Psoas muscle (tissue), 8 donors: ENCODE results near the gene TTC17. TPM values are rescaled to one million over a fixed set of nuclear protein-coding genes. Genes with fewer than 3 reads are reported as not detected.
A peak's percentile ranks its signal among the peaks of the same experiment; 100 is the strongest.

Source experiments
- ATAC-seq, 4 donors: fragments of 200-7000 bp; cut with Tn5 transposase; one replicate each; pipeline ENCODE4 v1.9.1; 2020; ENCODE audit warnings: moderate library complexity in 3 of 4, mild to moderate bottlenecking in 2 of 4
- DNase-seq, 2 donors: peaks; one replicate each; pipeline ENCODE4 v3.0.0-alpha.2; 2020
- H3K27ac ChIP-seq: fragments of 200-600 bp; one replicate; pipeline ENCODE4 v1.8.0; 2022
- H3K27me3 ChIP-seq, 3 donors: fragments of 200-600 bp in 1 of 3; one replicate each; pipeline versions ENCODE4 v1.6.1 to v1.8.0; 2013 to 2022; ENCODE audit warnings: low read length in 2 of 3, mild to moderate bottlenecking in 2 of 3, moderate library complexity in 1 of 3; ENCODE audit not compliant: insufficient read depth in 3 of 3
- H3K36me3 ChIP-seq, 2 donors: fragments of 200-600 bp in 1 of 2; one replicate each; pipeline versions ENCODE4 v1.6.1 to v1.8.0; 2013 to 2022; ENCODE audit warnings: low read depth in 1 of 2, mild to moderate bottlenecking in 1 of 2, moderate library complexity in 1 of 2; ENCODE audit not compliant: insufficient read depth in 1 of 2
- H3K4me1 ChIP-seq: fragments of 200-600 bp; one replicate; pipeline ENCODE4 v1.8.0; 2022
- H3K4me3 ChIP-seq: fragments of 200-600 bp; one replicate; pipeline ENCODE4 v1.8.0; 2022; ENCODE audit warnings: mild to moderate bottlenecking
- H3K9me3 ChIP-seq: fragments of 200-600 bp; one replicate; pipeline ENCODE4 v1.8.0; 2022
- CTCF ChIP-seq: fragments of 200-600 bp; IDR thresholded peaks from one replicate; pipeline ENCODE4 v1.8.0; 2022; ENCODE audit warnings: antibody characterized with exemption
- WGBS, 3 donors: extraction: QIAGEN DNeasy Blood & Tissue Kit; methylation state at CpG; one replicate each; pipeline versions ENCODE4 v1.1.6 to v1.1.7; 2013; 5-methylcytosine and 5-hydroxymethylcytosine counted together
- intact Hi-C, 2 donors: fragments of 100-400 bp; cut with DNase I; formaldehyde crosslinking; loops; one replicate each; pipeline versions ENCODE4 v1.11.0 to v1.14.2; 2022
- polyA plus RNA-seq, 3 donors: library from polyadenylated mRNA; stranded (reverse); fragments of 200-250 nt; gene quantifications; one replicate each; pipeline ENCODE4 v1.2.3, GENCODE V29; 2013
- total RNA-seq, 4 donors: library from RNA; stranded (reverse); fragmentation: NEBNext Ultra II Directional in 2 of 4; extraction: Animal tissue kit (Norgen Biotek cat#: 25700) in 2 of 4; gene quantifications; one replicate each; pipeline versions ENCODE4 v1.2.1 to v1.2.4, GENCODE V29; 2021 to 2023
- donor health status: healthy with polysubstance abuse.
- donor health status: DM: no; HTN: no; CAD: no; lungs with moderate emphysema.
- donor health status: Bipolar disorder and iron deficiency.
- donor health status: healthy.
- donor health status: DM: yes; HTN: yes; CAD: no.
- donor health status: DM: no; HTN: no; CAD: no.
- donor health status: DM: no; HTN: no; CAD: no.
- donor health status: DM: yes; HTN: yes; CAD: no.

Gene TTC17
- total and polyA plus RNA-seq, 7 donors = 17.9 to 33.3 (median 27.5) TPM

DNA sequence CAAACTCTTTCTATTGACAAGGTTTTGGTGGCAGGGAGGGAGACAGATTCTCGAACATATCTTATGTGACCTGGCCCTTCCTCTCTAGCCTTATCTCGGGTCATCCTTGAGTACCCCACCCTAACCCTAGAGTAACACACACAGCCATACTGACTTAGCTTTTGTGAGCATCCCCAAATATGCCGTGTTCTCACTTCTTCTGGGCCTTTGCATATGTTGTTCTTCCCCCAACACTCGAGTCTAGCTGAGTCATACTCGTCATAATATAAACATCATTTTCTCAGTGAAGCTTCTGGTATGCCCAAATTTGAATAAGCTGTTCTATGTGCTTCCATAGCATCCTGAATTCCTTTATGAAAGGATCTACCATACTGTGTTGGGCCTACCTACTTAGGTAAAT is 8.0 kb downstream of the TTC17 start:
- peaks cover 13% of the 10 kb centered on the region for H3K4me1 ChIP-seq
- DNase-seq = no peak
- no peak for TF ChIP-seq CTCF
- 89 to 93% (median 91%) methylated on average over 5 of the region's 5 CpGs for WGBS, 3 donors
- no peak for ATAC-seq
- H3K27me3 ChIP-seq = no peaks in the 10 kb centered on the region
- no peak overlapping the region for H3K4me3 ChIP-seq
- no peaks in the 10 kb centered on the region for H3K9me3 ChIP-seq
- intact Hi-C loops = no loop called here
- peaks cover 0 to 39% of the 10 kb centered on the region in 2 donors for H3K36me3 ChIP-seq
- H3K27ac ChIP-seq = no peak overlapping the region

- ATAC-seq = peak in 3 of 4 donors; percentile 46 to 71 (median 60)
- Histone ChIP-seq H3K36me3 (peaks cover 0 to 45% of the 10 kb centered on the region in 2 donors), H3K27me3 (no peaks in the 10 kb centered on the region), H3K4me3 (no peak overlapping the region), H3K9me3 (no peaks in the 10 kb centered on the region), H3K27ac (no peak overlapping the region), H3K4me1 (peaks cover 13% of the 10 kb centered on the region)
- intact Hi-C loops = no loop called here
- 55 to 63% (median 57%) methylated on average over 7 of the region's 7 CpGs for WGBS, 3 donors
- DNase-seq = no peak
- no peak for TF ChIP-seq CTCF
These were observed 8.9 kb downstream of the TTC17 start for GRCh38 chr11:43367382-43368178.

DNA sequence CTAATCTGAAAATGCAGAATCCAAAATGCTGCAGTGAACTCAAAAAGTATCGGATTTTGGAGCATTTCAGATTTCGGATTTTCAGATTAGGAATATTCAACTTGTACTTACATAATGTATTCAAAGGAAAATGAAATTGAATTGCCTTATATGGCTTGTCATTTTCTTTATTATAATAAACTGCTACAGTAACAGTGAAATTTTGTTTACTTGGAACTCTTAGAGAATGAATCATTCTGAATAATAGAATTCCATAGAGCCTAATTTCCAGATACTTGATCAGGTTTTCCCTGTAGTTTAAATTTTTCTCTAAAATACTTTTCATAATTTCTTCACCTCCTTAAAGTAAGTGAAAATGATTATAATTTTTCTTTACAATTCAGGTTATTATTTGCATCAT is 17.3 kb downstream of the TTC17 start:
- ATAC-seq (no peak), DNase-seq (no peak)
- Histone ChIP-seq H3K27ac (no peak overlapping the region), H3K9me3 (no peaks in the 10 kb centered on the region), H3K36me3 (peaks cover 0 to 45% of the 10 kb centered on the region in 2 donors), H3K27me3 (no peaks in the 10 kb centered on the region), H3K4me1 (no peaks in the 10 kb centered on the region), H3K4me3 (no peak overlapping the region)
- TF ChIP-seq CTCF = no peak
- intact Hi-C loops = no loop called here
- WGBS, 3 donors = 96 to 100% (median 97%) methylated on average over 2 of the region's 2 CpGs

DNA sequence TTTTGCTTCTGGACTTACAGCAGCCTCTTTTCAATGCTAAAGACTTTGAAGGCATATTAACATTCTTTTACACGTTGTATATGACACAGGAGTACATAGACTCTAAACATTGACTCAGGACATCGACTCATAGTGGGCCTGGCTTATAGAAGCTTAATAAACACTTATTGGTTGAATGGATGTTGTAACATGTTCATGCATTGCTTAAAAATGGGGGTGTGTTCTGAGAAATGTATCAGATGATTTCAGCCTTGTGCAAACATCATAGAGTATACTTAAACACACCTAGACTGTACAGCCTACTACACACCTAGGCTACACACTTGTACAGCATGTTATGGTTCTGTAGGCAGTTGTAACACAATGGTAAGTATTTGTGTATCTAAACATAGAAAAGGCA is 17.9 kb downstream of the TTC17 start:
- H3K4me3 ChIP-seq = no peak overlapping the region
- H3K36me3 ChIP-seq = peaks cover 0 to 44% of the 10 kb centered on the region in 2 donors
- TF ChIP-seq CTCF = no peak
- intact Hi-C loops = no loop called here
- H3K4me1 ChIP-seq = no peaks in the 10 kb centered on the region
- no peak overlapping the region for H3K27ac ChIP-seq
- DNase-seq = no peak
- H3K9me3 ChIP-seq = no peaks in the 10 kb centered on the region
- WGBS, 3 donors = 86 to 88% (median 88%) methylated on average over 2 of the region's 2 CpGs
- ATAC-seq = peak in 2 of 4 donors; percentile 24 to 40
- H3K27me3 ChIP-seq = no peaks in the 10 kb centered on the region

DNA sequence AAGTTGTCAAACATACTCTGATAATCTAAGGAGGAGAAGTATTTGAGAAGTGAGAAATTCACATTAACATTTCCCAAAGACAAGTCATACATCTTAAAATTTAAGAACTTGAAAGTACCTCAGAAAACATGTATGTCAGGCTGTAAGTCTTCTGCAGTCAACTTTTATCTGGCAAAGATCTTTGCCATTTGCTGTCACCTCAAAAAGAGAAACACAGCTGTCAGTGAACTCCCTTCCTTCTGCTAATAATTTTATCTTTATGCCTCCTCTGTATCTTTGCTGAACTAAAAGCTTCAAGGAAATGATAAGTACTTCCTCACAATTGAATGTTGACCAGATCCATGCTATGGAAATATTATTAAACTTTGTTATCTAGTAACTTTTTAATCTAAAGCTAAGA is 18.7 kb downstream of the TTC17 start:
- H3K4me1 ChIP-seq = no peaks in the 10 kb centered on the region
- no peak for DNase-seq
- ATAC-seq = no peak
- no peak for TF ChIP-seq CTCF
- peaks cover 0 to 46% of the 10 kb centered on the region in 2 donors for H3K36me3 ChIP-seq
- intact Hi-C loops = no loop called here
- H3K4me3 ChIP-seq = no peak overlapping the region
- H3K27ac ChIP-seq = no peak overlapping the region
- no peaks in the 10 kb centered on the region for H3K27me3 ChIP-seq
- H3K9me3 ChIP-seq = no peaks in the 10 kb centered on the region
